NCI-H446 (cell line): ENCODE data around the gene KHDC1L.
"Not testable (repeated sequence)": the region's sequence is repeated elsewhere in the genome, so short reads cannot be mapped to it uniquely, and the experiment has no call there.

Experiments
- DNase-seq, 2 experiments: peaks; one replicate each; lab custom pipeline; 2025; lab: John Stamatoyannopoulos, UW

Gene KHDC1L

GRCh38 chr6:73204252-73204651, 21.0 kb downstream of the KHDC1L start:
- DNase-seq = no peak

- no peak for DNase-seq
Measured at GRCh38 chr6:73203098-73203497, 22.2 kb downstream of the KHDC1L start.

- DNase-seq = no peak
Measured at GRCh38 chr6:73200735-73201134, 24.6 kb downstream of the KHDC1L start.

- no peak for DNase-seq
Measured at GRCh38 chr6:73200247-73200646, 25.0 kb downstream of the KHDC1L start.

- no peak for DNase-seq
Measured at GRCh38 chr6:73194744-73195143, 30.6 kb downstream of the KHDC1L start.

- DNase-seq = not testable (repeated sequence)
Measured at GRCh38 chr6:73193302-73193701, 32.0 kb downstream of the KHDC1L start.

GRCh38 chr6:73182021-73182607, 43.2 kb downstream of the KHDC1L start:
- DNase-seq = no peak

- DNase-seq = peak; percentile 63 to 90
Measured at GRCh38 chr6:73180763-73181619, 44.3 kb downstream of the KHDC1L start.

GRCh38 chr6:73180076-73180738, 45.1 kb downstream of the KHDC1L start:
- DNase-seq = peak in 1 of 2 experiments; percentile 66

- DNase-seq = no peak
Measured at GRCh38 chr6:73177221-73177944, 47.9 kb downstream of the KHDC1L start.

GRCh38 chr6:73176057-73176456, 49.2 kb downstream of the KHDC1L start:
- DNase-seq = no peak

GRCh38 chr6:73174646-73175045, 50.6 kb downstream of the KHDC1L start:
- DNase-seq = no peak
